ENCODE results near the gene TUBD1.
"Not testable (repeated sequence)": the region's sequence is repeated elsewhere in the genome, so short reads cannot be mapped to it uniquely, and the experiment has no call there.

Gene TUBD1

DNA sequence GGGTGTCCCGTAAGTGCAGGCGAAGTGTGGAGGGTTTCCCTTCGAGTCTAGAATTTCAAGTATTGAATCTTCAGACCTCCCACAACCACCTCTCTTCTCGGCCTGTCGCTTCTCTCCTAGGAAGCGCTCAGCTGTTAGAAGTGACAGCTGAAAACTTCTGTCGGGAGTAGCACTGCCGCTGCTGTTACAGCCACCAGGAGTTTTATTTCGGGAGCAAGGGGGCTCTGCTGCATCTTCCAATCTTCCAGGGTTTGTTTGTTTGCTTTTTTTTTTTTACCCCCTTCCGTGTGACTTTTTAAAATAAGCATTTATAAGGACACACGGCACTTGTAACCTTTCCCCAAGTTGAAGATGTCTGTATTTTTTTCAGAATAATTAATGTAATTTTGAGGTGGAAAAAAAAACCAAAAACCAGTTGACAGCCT, 945 bp upstream of the TUBD1 start:
- H3K4me1 ChIP-seq (ENCODE audit: insufficient read depth, low read length): peaks cover 9% of the 10 kb centered on the region; the same call in 1 of the 2 replicates
- no peaks in the 10 kb centered on the region for H3K9me3 ChIP-seq (ENCODE audit: control insufficient read depth, insufficient read depth, low read length)
- H3K36me3 ChIP-seq (ENCODE audit: insufficient read depth, low read length): no peaks in the 10 kb centered on the region
- peak overlapping the region; percentile 93 for H3K9ac ChIP-seq (ENCODE audit: low read depth, low read length)

DNA sequence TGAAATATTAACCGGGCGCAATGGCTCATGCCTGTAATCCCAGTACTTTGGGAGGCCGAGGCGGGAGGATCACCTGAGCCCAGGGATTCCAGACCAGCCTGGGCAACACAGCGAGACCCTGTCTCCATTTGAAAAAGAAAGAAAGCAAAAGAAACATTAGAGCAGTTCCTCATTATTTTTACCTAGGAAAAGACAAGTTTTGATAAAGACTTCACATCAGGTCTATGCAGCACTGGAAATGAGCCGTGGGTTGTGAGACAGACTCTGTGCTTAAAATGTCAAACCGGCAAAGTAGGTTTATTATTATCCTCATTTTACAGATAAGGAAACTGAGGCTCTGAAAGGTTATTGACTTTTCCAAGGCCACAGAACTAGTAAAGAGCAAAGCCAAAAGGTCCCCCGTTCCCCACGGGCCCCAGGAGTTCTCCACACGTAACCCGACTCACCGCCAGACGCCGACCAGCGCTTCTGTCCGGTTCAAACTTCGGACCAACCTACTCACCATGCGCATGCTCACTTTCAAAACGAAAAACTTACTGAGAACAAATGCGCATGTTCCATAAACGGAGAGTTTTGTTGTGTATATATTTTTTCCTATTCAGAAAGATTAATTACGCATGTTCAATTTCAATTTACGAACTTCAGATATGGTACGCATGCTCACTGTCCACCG, 356 bp downstream of the TUBD1 start:
- Histone ChIP-seq H3K4me1 (ENCODE audit: insufficient read depth, low read length) (peaks cover 9% of the 10 kb centered on the region; the same call in 1 of the 2 replicates), H3K9ac (ENCODE audit: low read depth, low read length) (peak overlapping the region; percentile 93), H3K36me3 (ENCODE audit: insufficient read depth, low read length) (no peaks in the 10 kb centered on the region), H3K9me3 (ENCODE audit: control insufficient read depth, insufficient read depth, low read length) (no peaks in the 10 kb centered on the region)

DNA sequence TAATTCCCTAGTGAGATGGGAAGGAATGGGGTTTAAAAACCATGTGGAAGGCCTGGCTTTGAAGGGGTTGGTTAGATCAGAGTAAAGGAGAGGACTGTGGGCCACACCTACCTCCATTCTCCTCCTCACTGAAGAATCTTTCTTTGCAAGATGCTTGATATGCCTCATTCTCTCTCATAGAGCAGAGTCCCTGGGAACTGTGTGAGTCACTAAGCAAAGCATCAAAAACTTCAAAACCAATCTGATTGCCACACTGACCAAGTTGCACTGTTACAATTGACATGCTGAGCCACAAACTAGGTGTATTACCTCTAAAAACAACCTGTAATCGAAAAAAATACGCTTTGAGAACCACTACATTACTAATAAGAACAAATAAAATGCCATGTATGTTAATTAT, 2.0 kb downstream of the TUBD1 start:
- H3K4me1 ChIP-seq (ENCODE audit: insufficient read depth, low read length): peaks cover 9% of the 10 kb centered on the region; the same call in 1 of the 2 replicates
- no peak overlapping the region for H3K9ac ChIP-seq (ENCODE audit: low read depth, low read length)
- no peaks in the 10 kb centered on the region for H3K9me3 ChIP-seq (ENCODE audit: control insufficient read depth, insufficient read depth, low read length)
- peaks cover 4% of the 10 kb centered on the region; the same call in 1 of the 2 replicates for H3K36me3 ChIP-seq (ENCODE audit: insufficient read depth, low read length)

DNA sequence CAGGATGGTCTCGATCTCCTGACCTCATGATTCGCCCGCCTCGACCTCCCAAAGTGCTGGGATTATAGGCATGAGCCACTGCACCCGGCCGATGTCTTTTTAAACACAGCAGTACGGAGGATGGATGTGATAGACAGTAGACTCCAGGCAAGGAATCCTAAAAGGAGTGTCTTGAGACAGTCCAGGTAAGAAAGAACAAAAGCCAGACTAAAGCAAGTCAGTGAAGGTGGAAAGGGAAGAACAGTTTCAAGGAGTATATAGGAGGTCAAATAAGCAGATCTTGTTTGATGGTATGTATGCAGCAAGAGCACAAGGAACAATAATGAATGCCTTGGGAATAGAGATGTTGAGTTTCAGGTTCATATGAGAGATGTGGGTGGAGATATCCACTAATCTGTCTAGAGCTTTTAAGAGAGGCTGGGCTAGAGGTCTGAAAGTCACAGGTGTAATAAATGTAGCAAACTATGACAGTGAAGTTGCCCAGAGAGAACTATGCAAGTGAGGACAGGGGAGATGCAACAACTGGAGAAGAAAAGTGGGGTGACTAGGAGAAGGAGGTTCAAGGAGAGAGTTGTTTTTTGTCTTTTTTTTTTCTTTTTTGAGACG, 4.5 kb downstream of the TUBD1 start:
- Histone ChIP-seq H3K4me1 (ENCODE audit: insufficient read depth, low read length) (no peaks in the 10 kb centered on the region), H3K9me3 (ENCODE audit: control insufficient read depth, insufficient read depth, low read length) (no peaks in the 10 kb centered on the region), H3K9ac (ENCODE audit: low read depth, low read length) (no peak overlapping the region), H3K36me3 (ENCODE audit: insufficient read depth, low read length) (peaks cover 14% of the 10 kb centered on the region)

DNA sequence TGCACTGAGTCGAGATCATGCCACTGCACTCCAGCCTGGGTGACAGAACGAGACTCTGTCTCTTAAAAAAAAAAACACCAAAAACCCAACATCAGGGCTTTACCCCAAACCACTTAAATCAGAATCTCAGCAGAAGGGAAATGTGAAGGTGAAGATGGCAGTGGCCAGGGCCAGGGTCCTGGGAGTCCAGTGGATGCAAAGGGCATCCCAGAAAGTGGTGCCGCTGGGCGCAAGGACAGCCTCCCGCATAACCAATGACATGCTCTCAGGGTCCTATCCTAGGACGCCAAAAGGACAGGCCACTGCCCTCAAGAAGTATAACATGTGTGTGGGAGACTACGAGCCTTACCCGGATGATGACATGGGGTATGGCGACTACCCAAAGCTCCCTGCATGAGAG, 7.9 kb downstream of the TUBD1 start:
- Histone ChIP-seq H3K36me3 (ENCODE audit: insufficient read depth, low read length) (peaks cover 14% of the 10 kb centered on the region), H3K9ac (ENCODE audit: low read depth, low read length) (no peak overlapping the region), H3K4me1 (ENCODE audit: insufficient read depth, low read length) (no peaks in the 10 kb centered on the region)

DNA sequence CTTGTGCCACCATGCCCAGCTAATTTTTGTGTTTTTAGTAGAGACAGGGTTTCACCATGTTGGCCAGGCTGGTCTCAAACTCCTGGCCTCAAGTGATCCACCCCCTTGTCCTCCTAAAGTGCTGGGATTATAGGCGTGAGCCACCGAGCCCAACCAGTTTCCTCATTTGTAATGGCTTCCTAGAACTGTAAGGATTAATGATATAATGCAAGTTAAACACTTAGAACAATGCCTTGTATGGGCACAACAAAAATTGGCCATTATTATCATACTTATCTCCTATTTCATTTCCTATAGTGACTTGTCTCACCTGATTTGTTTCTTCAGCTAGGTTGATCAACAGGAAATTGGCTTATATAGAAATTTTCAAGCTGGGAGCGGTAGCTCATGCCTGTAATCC, 14.1 kb downstream of the TUBD1 start:
- no peaks in the 10 kb centered on the region for H3K9me3 ChIP-seq (ENCODE audit: control insufficient read depth, insufficient read depth, low read length)
- H3K36me3 ChIP-seq (ENCODE audit: insufficient read depth, low read length): peaks cover 7% of the 10 kb centered on the region
- H3K4me1 ChIP-seq (ENCODE audit: insufficient read depth, low read length): no peaks in the 10 kb centered on the region
- no peak overlapping the region for H3K9ac ChIP-seq (ENCODE audit: low read depth, low read length)

More for the DNA sequence above, 7.9 kb downstream of the TUBD1 start:
- H3K9me3 ChIP-seq (ENCODE audit: control insufficient read depth, insufficient read depth, low read length): no peaks in the 10 kb centered on the region

DNA sequence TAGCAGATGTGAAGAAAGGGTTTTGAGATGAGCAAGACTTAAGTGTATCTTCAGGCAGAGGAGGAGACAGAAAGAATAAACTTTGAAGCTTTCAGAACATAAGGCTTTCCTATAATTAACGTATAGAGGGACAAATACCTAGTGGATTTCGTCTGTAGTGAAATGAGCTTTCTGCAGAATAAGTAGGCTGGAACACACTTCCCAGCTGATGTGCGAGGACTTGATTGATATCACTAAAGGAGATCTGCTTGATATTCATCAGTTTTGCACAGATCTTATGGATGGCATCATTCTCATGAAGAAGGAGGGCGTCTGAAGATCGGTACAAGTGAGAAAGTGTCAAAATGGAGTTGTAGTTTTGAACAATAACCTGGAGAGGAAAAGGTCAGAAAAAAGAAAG, 14.8 kb downstream of the TUBD1 start:
- H3K36me3 ChIP-seq (ENCODE audit: insufficient read depth, low read length): peaks cover 7% of the 10 kb centered on the region
- H3K4me1 ChIP-seq (ENCODE audit: insufficient read depth, low read length): no peaks in the 10 kb centered on the region
- no peaks in the 10 kb centered on the region for H3K9me3 ChIP-seq (ENCODE audit: control insufficient read depth, insufficient read depth, low read length)
- no peak overlapping the region for H3K9ac ChIP-seq (ENCODE audit: low read depth, low read length)

DNA sequence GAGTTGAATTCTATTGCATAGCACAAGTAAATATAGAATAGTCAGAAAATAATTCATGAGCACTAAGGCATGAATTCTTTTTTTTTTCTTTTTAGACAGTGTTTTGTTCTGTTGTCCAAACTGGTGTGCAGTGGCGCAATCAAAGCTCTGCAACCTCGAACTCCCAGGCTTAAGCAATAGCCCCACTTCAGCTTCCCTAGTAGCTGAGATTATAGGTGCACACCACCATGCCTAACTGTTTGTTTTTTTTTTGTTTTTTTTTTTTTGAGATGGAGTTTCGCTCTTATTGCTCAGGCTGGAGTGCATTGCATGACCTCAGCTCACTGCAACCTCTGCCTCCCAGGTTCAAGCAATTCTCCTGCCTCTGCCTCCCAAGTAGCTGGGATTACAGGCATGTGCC, 16.6 kb downstream of the TUBD1 start:
- peaks cover 7% of the 10 kb centered on the region for H3K36me3 ChIP-seq (ENCODE audit: insufficient read depth, low read length)
- H3K4me1 ChIP-seq (ENCODE audit: insufficient read depth, low read length): no peaks in the 10 kb centered on the region
- H3K9ac ChIP-seq (ENCODE audit: low read depth, low read length): no peak overlapping the region

DNA sequence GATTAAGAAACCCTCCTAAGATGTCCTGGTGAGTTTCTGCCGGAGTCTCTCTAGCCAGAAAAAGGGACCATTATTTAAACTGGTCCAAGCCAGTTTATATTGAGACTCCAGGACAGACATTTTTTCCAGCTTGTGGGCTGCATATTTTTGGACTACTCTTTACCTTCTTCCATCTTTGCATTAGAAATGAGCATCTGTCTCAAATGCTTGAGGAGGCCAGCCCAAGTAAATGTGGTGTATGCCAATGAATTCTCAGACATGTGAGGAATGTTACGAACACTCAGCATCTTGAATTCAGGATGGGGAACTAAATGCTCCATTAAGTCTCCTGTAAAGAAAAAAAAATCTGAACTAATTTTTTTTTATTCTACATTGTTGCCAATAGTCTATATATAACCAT, 18.4 kb downstream of the TUBD1 start:
- H3K9ac ChIP-seq (ENCODE audit: low read depth, low read length): no peak overlapping the region
- H3K36me3 ChIP-seq (ENCODE audit: insufficient read depth, low read length): peaks cover 7% of the 10 kb centered on the region
- H3K9me3 ChIP-seq (ENCODE audit: control insufficient read depth, insufficient read depth, low read length): no peaks in the 10 kb centered on the region
- no peaks in the 10 kb centered on the region for H3K4me1 ChIP-seq (ENCODE audit: insufficient read depth, low read length)

More for the DNA sequence above, 16.6 kb downstream of the TUBD1 start:
- H3K9me3 ChIP-seq (ENCODE audit: control insufficient read depth, insufficient read depth, low read length): no peaks in the 10 kb centered on the region

DNA sequence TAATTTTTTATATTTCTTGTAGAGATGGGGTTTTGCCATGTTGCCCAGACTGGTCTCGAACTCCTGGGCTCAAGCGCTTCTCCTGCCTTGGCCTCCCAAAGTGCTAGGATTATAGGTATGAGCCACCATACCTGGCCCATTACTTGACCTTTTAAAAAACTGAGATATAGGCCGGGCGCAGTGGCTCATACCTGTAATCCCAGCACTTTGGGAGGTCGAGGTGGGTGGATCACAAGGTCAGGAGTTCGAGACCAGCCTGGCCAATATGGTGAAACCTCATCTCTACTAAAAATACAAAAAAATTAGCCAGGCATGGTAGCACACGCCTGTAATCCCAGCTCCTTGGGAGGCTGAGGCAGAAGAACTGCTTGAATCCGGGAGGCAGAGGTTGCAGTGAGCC, 19.3 kb downstream of the TUBD1 start:
- not testable (repeated sequence) for H3K9ac ChIP-seq (ENCODE audit: low read depth, low read length); H3K36me3 ChIP-seq (ENCODE audit: insufficient read depth, low read length); H3K4me1 ChIP-seq (ENCODE audit: insufficient read depth, low read length); H3K9me3 ChIP-seq (ENCODE audit: control insufficient read depth, insufficient read depth, low read length)

DNA sequence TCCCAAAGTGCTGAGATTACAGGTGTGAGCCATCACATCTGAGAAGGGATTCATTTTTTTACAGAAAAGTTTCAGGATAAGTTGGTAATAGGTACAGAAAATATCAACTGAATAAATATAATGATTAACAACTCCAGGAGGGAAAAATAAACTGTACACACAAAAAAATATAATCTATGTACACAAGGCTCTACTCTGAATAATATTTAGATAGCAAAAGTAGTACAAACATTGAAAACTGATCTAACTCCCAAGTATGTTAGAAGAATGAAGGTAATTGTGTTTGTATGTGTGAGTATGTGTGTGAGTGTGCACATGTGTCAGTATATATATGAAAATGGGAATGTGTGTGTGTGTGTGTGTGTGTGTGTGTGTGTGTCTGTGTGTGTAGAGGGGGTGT, 20.4 kb downstream of the TUBD1 start:
- H3K4me1 ChIP-seq (ENCODE audit: insufficient read depth, low read length): peaks cover 4% of the 10 kb centered on the region; the same call in 1 of the 2 replicates
- no peaks in the 10 kb centered on the region for H3K9me3 ChIP-seq (ENCODE audit: control insufficient read depth, insufficient read depth, low read length)
- no peak overlapping the region for H3K9ac ChIP-seq (ENCODE audit: low read depth, low read length)
- peaks cover 3% of the 10 kb centered on the region for H3K36me3 ChIP-seq (ENCODE audit: insufficient read depth, low read length)

DNA sequence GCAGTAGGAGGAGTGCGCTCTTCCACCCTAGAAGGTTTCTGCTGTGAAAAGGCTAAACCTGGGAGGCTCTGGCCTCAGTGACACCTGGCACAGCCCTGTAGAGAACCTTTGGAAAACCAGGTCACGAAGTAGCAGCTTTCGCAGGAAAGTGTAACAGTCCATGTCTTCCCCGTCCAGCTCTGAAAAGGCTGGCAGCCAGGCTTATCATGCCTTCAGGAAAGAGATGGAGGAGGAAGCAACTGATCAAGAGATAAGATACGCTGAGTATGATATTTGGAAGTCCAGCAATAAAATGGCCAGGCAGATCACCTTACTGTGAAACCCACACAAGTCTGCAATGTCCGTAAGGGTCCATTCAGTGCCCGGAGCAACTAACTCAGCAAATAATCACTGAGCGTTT, 22.3 kb downstream of the TUBD1 start:
- H3K9me3 ChIP-seq (ENCODE audit: control insufficient read depth, insufficient read depth, low read length): no peaks in the 10 kb centered on the region
- peaks cover 4% of the 10 kb centered on the region; the same call in 1 of the 2 replicates for H3K4me1 ChIP-seq (ENCODE audit: insufficient read depth, low read length)
- no peak overlapping the region for H3K9ac ChIP-seq (ENCODE audit: low read depth, low read length)
- H3K36me3 ChIP-seq (ENCODE audit: insufficient read depth, low read length): peaks cover 3% of the 10 kb centered on the region

DNA sequence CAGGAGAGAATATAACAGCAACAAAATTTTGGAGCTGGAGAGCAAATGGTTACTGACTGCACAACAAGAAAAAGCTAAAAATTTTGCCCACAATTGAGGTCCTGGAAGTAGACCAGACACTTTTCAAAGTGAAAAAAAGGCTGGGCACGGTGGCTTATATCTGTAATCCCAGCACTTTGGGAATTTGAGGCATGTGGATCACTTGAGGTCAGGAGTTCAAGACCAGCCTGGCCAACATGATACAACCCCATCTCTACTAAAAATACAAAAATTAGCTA, 22.9 kb downstream of the TUBD1 start:
- Histone ChIP-seq H3K9me3 (ENCODE audit: control insufficient read depth, insufficient read depth, low read length) (no peaks in the 10 kb centered on the region), H3K9ac (ENCODE audit: low read depth, low read length) (no peak overlapping the region), H3K4me1 (ENCODE audit: insufficient read depth, low read length) (peaks cover 4% of the 10 kb centered on the region; the same call in 1 of the 2 replicates), H3K36me3 (ENCODE audit: insufficient read depth, low read length) (peaks cover 4% of the 10 kb centered on the region)

DNA sequence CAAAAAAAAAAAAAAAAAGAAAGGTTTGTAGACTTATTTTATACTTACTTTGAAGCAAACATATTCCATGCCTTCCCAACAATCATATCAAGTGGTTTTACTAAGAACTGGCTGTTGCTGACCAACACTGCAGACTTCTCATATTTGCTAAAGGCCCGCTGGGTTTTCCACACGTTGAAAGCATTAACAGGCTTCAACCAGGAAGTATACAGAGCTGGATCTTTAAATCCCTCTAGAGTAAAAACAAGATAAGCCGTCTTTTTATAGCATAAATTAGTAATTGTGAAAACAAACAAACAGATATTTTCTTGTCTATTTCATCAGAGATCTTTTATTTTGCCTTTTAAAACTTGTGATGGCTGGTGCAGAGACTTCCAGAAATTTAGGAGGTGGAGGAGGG, 29.1 kb downstream of the TUBD1 start:
- Histone ChIP-seq H3K36me3 (ENCODE audit: insufficient read depth, low read length) (peaks cover 15% of the 10 kb centered on the region), H3K9me3 (ENCODE audit: control insufficient read depth, insufficient read depth, low read length) (no peaks in the 10 kb centered on the region), H3K4me1 (ENCODE audit: insufficient read depth, low read length) (peaks cover 4% of the 10 kb centered on the region; the same call in 1 of the 2 replicates), H3K9ac (ENCODE audit: low read depth, low read length) (no peak overlapping the region)

DNA sequence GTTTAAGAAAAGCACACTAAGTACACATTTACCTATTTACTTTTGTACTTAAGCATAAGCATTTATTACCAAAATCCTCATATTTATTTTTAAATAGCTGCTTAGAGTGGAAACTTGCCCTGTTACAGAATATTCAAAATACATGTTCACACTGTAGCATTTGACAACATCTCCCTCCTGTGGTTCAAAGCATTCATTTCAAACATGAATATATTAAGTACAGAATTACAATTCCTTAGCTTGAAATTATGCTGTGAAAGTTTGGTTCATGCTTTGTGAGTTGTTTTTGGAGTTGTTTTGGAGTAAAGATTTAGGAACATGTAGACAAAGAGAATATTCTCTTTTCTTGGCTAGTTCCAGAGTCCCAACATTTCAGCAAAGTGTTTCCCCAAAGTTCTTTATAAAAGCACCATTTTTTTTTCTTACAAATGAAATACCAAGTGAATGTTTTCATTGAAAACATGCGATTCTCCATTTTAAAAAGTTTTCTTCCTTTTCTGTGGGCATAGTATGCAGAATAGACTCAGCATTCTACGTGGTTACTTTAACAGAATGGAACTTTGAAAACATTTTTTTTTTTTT, 33.2 kb downstream of the TUBD1 start:
- H3K9ac ChIP-seq (ENCODE audit: low read depth, low read length): no peak overlapping the region
- H3K36me3 ChIP-seq (ENCODE audit: insufficient read depth, low read length): peaks cover 11% of the 10 kb centered on the region
- no peaks in the 10 kb centered on the region for H3K9me3 ChIP-seq (ENCODE audit: control insufficient read depth, insufficient read depth, low read length)
- peaks cover 3% of the 10 kb centered on the region; the same call in 1 of the 2 replicates for H3K4me1 ChIP-seq (ENCODE audit: insufficient read depth, low read length)

All from ES-I3 (cell line).